HepG2 (cell line): ENCODE results near the gene RASSF7. TPM values are rescaled to one million over a fixed set of nuclear protein-coding genes. Genes with fewer than 3 reads are reported as not detected.

ENCODE experiments used
- ATAC-seq: fragments of 200-7000 bp; cut with Tn5 transposase; 3 replicates; pipeline ENCODE4 v1.9.1; 2020; ENCODE audit warnings: mild to moderate bottlenecking, moderate library complexity
- Bru-seq: library from RNA; stranded (reverse); fragments of 400-500 nt; gene quantifications from one replicate; lab custom pipeline; 2021; lab: Mats Ljungman, UMichigan
- BruChase-seq, 2 experiments: library from RNA; stranded (reverse); fragments of 400-500 nt; gene quantifications; one replicate each; lab custom pipeline; 2021; lab: Mats Ljungman, UMichigan
- BruUV-seq: library from RNA; stranded (reverse); fragments of 400-500 nt; replicated peaks from 2 replicates; lab custom pipeline; 2021; lab: Mats Ljungman, UMichigan
- CTCF ChIA-PET: fragments of 300-600 bp; formaldehyde crosslinking; extraction: SDS; loops from one replicate; lab custom pipeline; 2021; ENCODE audit warnings: low total read pairs, inconsistent platforms, low intra/inter-chr PET ratio; lab: Yijun Ruan, JAX
- POLR2A ChIA-PET: fragments of 350-600 bp; sonication (Branson Sonifier 250); formaldehyde crosslinking; loops from one replicate; lab custom pipeline; 2020; ENCODE audit warnings: antibody characterized with exemption, inconsistent platforms; lab: Yijun Ruan, JAX
- DNase-seq: peaks from one replicate; pipeline ENCODE4 v3.0.0-alpha.2; 2015; ENCODE audit warnings: low spot score
- FAIRE-seq: peaks from 3 replicates; lab custom pipeline; 2011; peaks lifted over from hg19 to GRCh38; lab: Jason Lieb, UNC
- H2AFZ ChIP-seq: one replicate; pipeline ENCODE4 v1.6.1; 2011; ENCODE audit warnings: low read length, inconsistent platforms
- H3K27ac ChIP-seq: fragments of 300-600 bp; 3 replicates; pipeline ENCODE4 v1.8.0; 2011; ENCODE audit warnings: mixed run types, mild to moderate bottlenecking, mixed read lengths, low read length, inconsistent platforms; ENCODE audit not compliant: insufficient read depth; ENCODE audit errors: extremely low read length
- H3K27me3 ChIP-seq, 2 experiments: fragments of 200-600 bp in 1 of 2; 2 replicates in 1 of 2; 3 replicates in 1 of 2; pipeline versions ENCODE4 v1.6.0 to v1.8.0; 2011; ENCODE audit warnings: low read length in 2 of 2, mild to moderate bottlenecking in 2 of 2, moderate library complexity in 2 of 2, inconsistent platforms in 1 of 2; ENCODE audit not compliant: insufficient read depth in 2 of 2, control insufficient read depth in 1 of 2
- H3K36me3 ChIP-seq, 2 experiments: fragments of 200-600 bp in 1 of 2; replicated peaks in 1 of 2; 2 replicates in 1 of 2; 3 replicates in 1 of 2; pipeline versions ENCODE4 v1.5.1 to v1.8.0; 2011; ENCODE audit warnings: low read length in 2 of 2, inconsistent platforms in 1 of 2; ENCODE audit not compliant: insufficient read depth in 2 of 2, control insufficient read depth in 1 of 2
- H3K4me1 ChIP-seq: 2 replicates; pipeline ENCODE4 v1.5.1; 2012; ENCODE audit warnings: low read length, inconsistent platforms; ENCODE audit not compliant: insufficient read depth
- H3K4me2 ChIP-seq: 2 replicates; pipeline ENCODE4 v1.6.0; 2011; ENCODE audit warnings: low read depth, low read length, inconsistent platforms
- H3K4me3 ChIP-seq, 3 experiments: fragments of 200-600 bp in 1 of 3; sonication (generic), shearing (Covaris generic) in 1 of 3; replicated peaks in 1 of 3; 2 replicates each; pipeline ENCODE4 v1.5.1; 2011 to 2016; ENCODE audit warnings: low read length in 3 of 3, inconsistent platforms in 2 of 3, low read depth in 2 of 3, mild to moderate bottlenecking in 2 of 3, control low read depth in 1 of 3, mixed read lengths in 1 of 3; ENCODE audit not compliant: insufficient read depth in 1 of 3
- H3K79me2 ChIP-seq: one replicate; pipeline ENCODE4 v1.6.1; 2011; ENCODE audit warnings: low read length, inconsistent platforms; ENCODE audit not compliant: insufficient read depth
- H3K9ac ChIP-seq: 2 replicates; pipeline ENCODE4 v1.6.0; 2011; ENCODE audit warnings: mild to moderate bottlenecking, low read depth, low read length, inconsistent platforms; ENCODE audit not compliant: insufficient read depth
- H3K9me3 ChIP-seq: 2 replicates; pipeline ENCODE4 v1.5.1; 2012; ENCODE audit warnings: mild to moderate bottlenecking, low read length
- H4K20me1 ChIP-seq: 2 replicates; pipeline ENCODE4 v1.6.0; 2011; ENCODE audit warnings: inconsistent platforms, mild to moderate bottlenecking, low read length, moderate library complexity; ENCODE audit not compliant: insufficient read depth
- ATF1 ChIP-seq: IDR thresholded peaks from 2 replicates; pipeline ENCODE4 v1.6.1; 2016; ENCODE audit warnings: mild to moderate bottlenecking, control low read depth
- FOXK1 ChIP-seq: sonication (generic); formaldehyde crosslinking; IDR thresholded peaks from 2 replicates; pipeline ENCODE4 v1.4.0; 2020; ENCODE audit warnings: low read depth, missing genetic modification reagents, borderline replicate concordance
- HMGXB3 ChIP-seq: sonication (generic); formaldehyde crosslinking; IDR thresholded peaks from 2 replicates; pipeline ENCODE4 v1.4.0; 2020; ENCODE audit warnings: missing genetic modification reagents, borderline replicate concordance
- MXD1 ChIP-seq: sonication (generic); formaldehyde crosslinking; IDR thresholded peaks from 2 replicates; pipeline ENCODE4 v1.4.0; 2020; ENCODE audit warnings: mild to moderate bottlenecking, missing genetic modification reagents
- ZNF18 ChIP-seq: sonication (generic); formaldehyde crosslinking; IDR thresholded peaks from 2 replicates; pipeline ENCODE4 v1.8.0; 2022; ENCODE audit warnings: mild to moderate bottlenecking, missing genetic modification reagents; ENCODE audit not compliant: insufficient replicate concordance
- ZNF746 ChIP-seq: sonication (generic); formaldehyde crosslinking; IDR thresholded peaks from 2 replicates; pipeline ENCODE4 v1.8.0; 2022; ENCODE audit warnings: mild to moderate bottlenecking, missing genetic modification reagents
- ZNF747 ChIP-seq: sonication (generic); formaldehyde crosslinking; IDR thresholded peaks from 2 replicates; pipeline ENCODE4 v1.8.1; 2023; ENCODE audit warnings: missing genetic modification reagents, mild to moderate bottlenecking, borderline replicate concordance
- WGBS: methylation state at CpG from one replicate; pipeline ENCODE4 v1.1.6; 2017; ENCODE audit warnings: low lambda C conversion rate; 5-methylcytosine and 5-hydroxymethylcytosine counted together
- in situ Hi-C: cut with HindIII; loops from 2 replicates; pipeline ENCODE4 v1.10.0; 2017; ENCODE audit warnings: low pct_unique_long_range_greater_than_20kb; ENCODE audit not compliant: extremely low pct_ligation_motif_present
- intact Hi-C: fragments of 100-400 bp; cut with micrococcal nuclease; formaldehyde crosslinking; loops from one replicate; pipeline ENCODE4 v1.10.0; 2022; ENCODE audit not compliant: unreplicated experiment
- long read RNA-seq, 2 experiments: library from RNA in 1 of 2; library from polyadenylated mRNA in 1 of 2; stranded (forward) in 1 of 2; unstranded in 1 of 2; transcript quantifications; one replicate each; pipeline ENCODE4 v2.0.0, GENCODE V29; 2019 to 2022
- polyA minus RNA-seq, 3 experiments: library from RNA; depleted of rRNA, polyadenylated mRNA; stranded (reverse); fragments of >200 nt; gene quantifications; 2 replicates each; pipeline ENCODE4 v1.2.3, GENCODE V29; 2011; ENCODE audit warnings: low replicate concordance in 1 of 3
- polyA plus RNA-seq, 8 experiments: library from polyadenylated mRNA; depleted of rRNA in 3 of 8; stranded (reverse) in 7 of 8; unstranded in 1 of 8; fragments of >200 nt; fragmentation: Illumina TruSeq in 4 of 8; extraction: Trizol in 4 of 8; gene quantifications; 2 replicates each; pipeline versions ENCODE4 v1.2.1 to v1.2.3, GENCODE V29; 2011 to 2016; ENCODE audit warnings: low read depth in 4 of 8, missing spikeins in 1 of 8, mixed read lengths in 1 of 8; ENCODE audit not compliant: insufficient read depth in 1 of 8
- total RNA-seq, 5 experiments: library from RNA; depleted of rRNA; stranded (reverse); fragments of >200 nt; fragmentation: Illumina TruSeq; extraction: Trizol; gene quantifications; 2 replicates each; pipeline ENCODE4 v1.2.3, GENCODE V29; 2016; ENCODE audit warnings: low read depth in 1 of 5

RASSF7 gene
- total RNA-seq (2016; rRNA removed; fragmentation: Illumina TruSeq; extraction: Trizol), result 13.1 and 20.2 TPM in 2 replicates
- total RNA-seq (2016; cell fraction: cytosol; rRNA removed; fragmentation: Illumina TruSeq; extraction: Trizol; ENCODE audit: low read depth), result 5.4 and 5.7 TPM in 2 replicates
- total RNA-seq (2016; cell fraction: insoluble cytoplasmic fraction; rRNA removed; fragmentation: Illumina TruSeq; extraction: Trizol), result 13.3 and 19.7 TPM in 2 replicates
- 10.8 and 11.9 TPM in 2 replicates for total RNA-seq (2016; cell fraction: membrane; rRNA removed; fragmentation: Illumina TruSeq; extraction: Trizol)
- 16.7 and 17.2 TPM in 2 replicates for total RNA-seq (2016; cell fraction: nucleus; rRNA removed; fragmentation: Illumina TruSeq; extraction: Trizol)
- polyA plus RNA-seq (2011; rRNA removed), result 28.6 and 36.4 TPM in 2 replicates
- polyA plus RNA-seq (2011; cell fraction: cytosol; rRNA removed), result 22.3 and 49.0 TPM in 2 replicates
- polyA plus RNA-seq (2011; cell fraction: nucleus; rRNA removed), result 139 and 165 TPM in 2 replicates
- 8.9 and 12.6 TPM in 2 replicates for polyA plus RNA-seq (2012)
- polyA plus RNA-seq (2016; cell fraction: cytosol; fragmentation: Illumina TruSeq; extraction: Trizol; ENCODE audit: low read depth), result 4.7 and 6.0 TPM in 2 replicates
- 12.3 and 15.9 TPM in 2 replicates for polyA plus RNA-seq (2016; cell fraction: insoluble cytoplasmic fraction; fragmentation: Illumina TruSeq; extraction: Trizol; ENCODE audit: low read depth)
- 5.9 and 7.2 TPM in 2 replicates for polyA plus RNA-seq (2016; cell fraction: membrane; fragmentation: Illumina TruSeq; extraction: Trizol; ENCODE audit: low read depth)
- 32.6 and 40.7 TPM in 2 replicates for polyA plus RNA-seq (2016; cell fraction: nucleus; fragmentation: Illumina TruSeq; extraction: Trizol; ENCODE audit: insufficient read depth, low read depth)
- polyA minus RNA-seq (2011; rRNA and poly(A)+ RNA removed; ENCODE audit: low replicate concordance), result 6.7 and 39.4 TPM in 2 replicates
- polyA minus RNA-seq (2011; cell fraction: cytosol; rRNA and poly(A)+ RNA removed), result 10.4 and 10.9 TPM in 2 replicates
- 15.2 and 17.9 TPM in 2 replicates for polyA minus RNA-seq (2011; cell fraction: nucleus; rRNA and poly(A)+ RNA removed)
- percentile 56 among the genes with signal in this experiment for Bru-seq, nascent RNA
- BruChase-seq, experiment 1, labeled RNA remaining after a 6-hour chase, result percentile 62 among the genes with signal in this experiment
- percentile 62 among the genes with signal in this experiment for BruChase-seq, experiment 2, labeled RNA remaining after a 2-hour chase
- long read RNA-seq, experiment 1, transcript RASSF7-201 (4 exons, 1,731 nt), result major isoform, 27 of 48 reads
- long read RNA-seq, experiment 1, partial matches to known transcripts, result 6 of 48 reads
- long read RNA-seq, experiment 1, other reads (novel, unspliced or antisense), result 15 of 48 reads
- long read RNA-seq, experiment 2, transcript RASSF7-201 (4 exons, 1,731 nt), result major isoform, 8 of 49 reads
- long read RNA-seq, experiment 2, partial matches to known transcripts, result 27 of 49 reads
- long read RNA-seq, experiment 2, other reads (novel, unspliced or antisense), result 13 of 49 reads

GRCh38 chr11:560305-561147, at the start of gene RASSF7, which contains the start of gene LMNTD2:
RASSF7 (plus strand) TSS chr11:560970; CDS start chr11:561769, 799 bp downstream.
LMNTD2 (minus strand) TSS chr11:560738; CDS start chr11:560716, 22 bp downstream.
- POLR2A ChIA-PET, result interaction anchor here (0.8 to 2.1 kb wide), 22 partner anchors 9 to 354 kb away, joined by 3 to 32 read pairs (median 5); partner anchors contain the start of genes BET1L, DEAF1, HRAS and PHRF1
- intact Hi-C loops (loop anchor here (1.0 kb wide), 1 partner anchor 28 kb away; no protein-coding TSS in a partner anchor), in situ Hi-C loops (no loop called here)
- Histone ChIP-seq H3K9me3 (no peaks in the 10 kb centered on the region), H3K9ac (peak within 1 kb of the TSS; percentile 83), H4K20me1 (peaks cover 4% of the 10 kb centered on the region; the same call in 1 of the 2 replicates), H3K4me3 (peak within 1 kb of the TSS; percentile 80 to 95 (median 92)), H3K27me3 (no peaks in the 10 kb centered on the region), H2AFZ (no peak within 1 kb of the TSS), H3K4me1 (peaks cover 75% of the 10 kb centered on the region), H3K4me2 (peak within 1 kb of the TSS; percentile 95), H3K27ac (peak within 1 kb of the TSS; percentile 93), H3K36me3 (peaks cover 0 to 2% of the 10 kb centered on the region in 2 experiments; a peak in 3 of 5 replicates), H3K79me2 (peaks cover 8% of the 10 kb centered on the region)
- TSS peak; percentile 81 for BruUV-seq
- FAIRE-seq, result no peak
- WGBS, result under 1% methylated on average over 17 of the region's 95 CpGs
- peak; percentile 75 for DNase-seq
- ATAC-seq, result peak; percentile 56
- CTCF ChIA-PET, result no interaction called here
- TF ChIP-seq FOXK1 (CRISPR knock-in tag) (no peak), HMGXB3 (CRISPR knock-in tag) (no peak), ATF1 (CRISPR knock-in tag) (no peak), MXD1 (peak; percentile 84), ZNF747 (CRISPR knock-in tag) (peak; percentile 93; the same call in 1 of the 2 replicates), ZNF18 (CRISPR knock-in tag) (peak; percentile 56), ZNF746 (peak; percentile 76; the same call in 1 of the 2 replicates)
